NOMO-1 treated with DMSO at 0.1 percent for 48 hours (cell line): ENCODE results near the gene TTLL10.

Experiments used
- DNase-seq: peaks from one replicate; lab custom pipeline; 2025; ENCODE audit not compliant: unreplicated experiment; lab: John Stamatoyannopoulos, UW

The TTLL10 gene

DNA sequence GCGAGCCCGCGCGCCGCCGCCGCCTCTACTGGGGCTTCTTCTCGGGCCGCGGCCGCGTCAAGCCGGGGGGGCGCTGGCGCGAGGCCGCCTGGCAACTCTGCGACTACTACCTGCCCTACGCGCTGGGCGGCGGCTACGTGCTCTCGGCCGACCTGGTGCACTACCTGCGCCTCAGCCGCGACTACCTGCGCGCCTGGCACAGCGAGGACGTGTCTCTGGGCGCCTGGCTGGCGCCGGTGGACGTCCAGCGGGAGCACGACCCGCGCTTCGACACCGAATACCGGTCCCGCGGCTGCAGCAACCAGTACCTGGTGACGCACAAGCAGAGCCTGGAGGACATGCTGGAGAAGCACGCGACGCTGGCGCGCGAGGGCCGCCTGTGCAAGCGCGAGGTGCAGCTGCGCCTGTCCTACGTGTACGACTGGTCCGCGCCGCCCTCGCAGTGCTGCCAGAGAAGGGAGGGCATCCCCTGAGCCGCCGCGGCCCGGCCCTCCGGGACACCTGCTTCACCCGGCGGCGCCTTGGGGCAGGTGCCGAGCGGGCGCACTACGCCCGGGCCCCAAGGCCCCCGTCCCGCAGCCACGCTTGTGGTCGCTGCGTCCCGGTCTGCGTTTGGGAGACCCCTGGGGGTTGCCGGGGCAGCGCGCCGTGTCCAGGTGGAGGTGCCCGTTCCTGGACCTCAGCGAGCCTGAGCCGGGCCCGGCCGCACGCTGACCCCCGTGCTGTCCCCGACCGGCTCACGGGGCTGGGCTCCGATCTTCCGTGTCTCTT is 59.3 kb downstream of the TTLL10 start:
- no peak for DNase-seq

GRCh38 chr1:1233567-1233892 is 59.9 kb downstream of the TTLL10 start:
- DNase-seq: no peak

GRCh38 chr1:1234180-1234808 is 60.6 kb downstream of the TTLL10 start:
- DNase-seq: no peak

GRCh38 chr1:1235016-1235744 is 61.5 kb downstream of the TTLL10 start:
- DNase-seq: no peak

- no peak for DNase-seq
Measured at GRCh38 chr1:1236176-1236763, 62.6 kb downstream of the TTLL10 start.

GRCh38 chr1:1236945-1237873 is 63.5 kb downstream of the TTLL10 start:
- DNase-seq: no peak

DNA sequence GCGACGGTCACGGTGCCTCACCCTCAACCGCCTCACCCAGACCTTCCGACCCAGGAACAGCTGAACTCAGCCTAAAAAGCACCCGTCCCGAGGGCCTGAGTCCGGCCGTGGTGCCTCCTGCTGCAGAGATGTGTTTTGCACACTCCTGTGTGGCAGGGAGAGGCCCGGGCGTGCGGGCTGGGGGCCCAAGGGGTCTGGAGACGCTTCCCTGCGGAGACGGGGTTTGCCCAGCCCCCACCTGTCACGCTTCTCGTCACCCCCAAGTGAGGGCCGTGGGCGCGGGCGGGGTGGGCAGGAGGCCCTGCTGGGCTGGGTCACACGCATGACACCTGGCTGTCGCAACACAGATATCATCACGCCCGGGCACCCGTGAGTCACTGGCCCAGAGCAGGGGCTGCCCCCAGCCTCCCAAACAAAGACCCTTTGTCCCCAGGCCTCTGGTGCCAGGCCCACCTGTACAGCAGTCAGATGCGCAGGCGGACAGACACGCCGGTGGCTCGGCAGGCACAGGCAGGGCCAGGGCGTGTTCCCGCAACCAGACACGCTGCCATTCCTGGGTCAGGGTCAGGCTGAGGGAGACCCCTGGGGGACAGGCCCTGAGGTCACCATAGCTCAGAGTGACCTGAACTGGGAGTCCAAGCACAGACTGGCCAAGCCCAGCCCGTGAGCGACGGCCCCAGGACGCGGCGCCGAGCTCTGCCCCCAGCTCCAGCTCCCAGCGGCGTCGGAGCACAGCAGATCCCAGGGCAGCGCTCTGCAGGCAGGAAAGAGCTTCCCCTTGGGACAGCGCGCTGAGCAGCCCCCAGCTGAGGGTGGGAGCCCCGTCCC is 64.4 kb downstream of the TTLL10 start:
- no peak for DNase-seq

DNA sequence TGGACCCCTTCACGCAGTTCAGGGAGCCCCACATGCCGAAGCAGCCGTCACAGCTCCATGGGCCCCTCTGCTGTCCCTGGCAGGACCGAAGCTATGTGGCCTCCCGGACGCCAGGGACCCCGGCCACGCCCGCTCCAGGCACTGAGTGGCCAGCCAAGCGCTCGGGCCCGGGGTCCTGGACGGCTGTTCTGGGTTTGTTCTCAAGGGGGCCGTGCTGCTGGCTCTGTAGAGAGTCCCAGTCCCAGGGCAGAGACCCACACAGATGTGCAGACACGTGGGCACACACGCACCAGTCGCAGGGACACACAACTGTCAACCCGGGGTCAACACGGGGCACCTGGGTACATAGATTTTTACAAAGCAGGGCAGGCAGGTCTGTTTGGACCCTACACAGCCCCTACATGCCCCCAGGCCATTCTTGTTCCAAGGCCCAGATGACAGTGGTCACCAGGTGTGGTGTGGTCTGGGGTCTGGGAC is 65.1 kb downstream of the TTLL10 start:
- DNase-seq: no peak

GRCh38 chr1:1239227-1239613 is 65.5 kb downstream of the TTLL10 start:
- DNase-seq: no peak

- DNase-seq: no peak
Measured at GRCh38 chr1:1239614-1240347, 66.1 kb downstream of the TTLL10 start.

DNA sequence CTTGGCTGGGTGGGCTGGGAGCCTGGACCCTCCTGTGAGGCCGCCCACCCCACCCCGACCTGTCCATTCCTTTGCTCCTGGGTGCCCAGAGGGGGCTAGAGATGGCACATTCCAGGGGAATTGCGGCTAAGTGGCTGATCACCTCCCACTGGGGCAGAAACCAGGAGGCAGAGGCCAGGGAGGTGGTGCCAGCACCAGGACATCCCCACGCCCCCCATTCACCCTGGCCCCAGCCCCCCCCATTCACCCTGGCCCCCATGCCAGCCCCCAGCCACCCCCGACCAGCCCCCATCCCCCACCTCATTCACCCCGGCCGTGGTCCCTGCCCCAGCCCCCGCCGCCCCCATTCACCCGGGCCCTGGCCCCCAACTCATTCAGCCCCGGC is 66.7 kb downstream of the TTLL10 start:
- no peak for DNase-seq

GRCh38 chr1:1240822-1241587 is 67.3 kb downstream of the TTLL10 start:
- DNase-seq: no peak

GRCh38 chr1:1241588-1242219 is 68.0 kb downstream of the TTLL10 start:
- DNase-seq: no peak

GRCh38 chr1:1242461-1243265 is 69.0 kb downstream of the TTLL10 start:
- no peak for DNase-seq

- DNase-seq: no peak
Measured at GRCh38 chr1:1243266-1243660, 69.6 kb downstream of the TTLL10 start.

DNA sequence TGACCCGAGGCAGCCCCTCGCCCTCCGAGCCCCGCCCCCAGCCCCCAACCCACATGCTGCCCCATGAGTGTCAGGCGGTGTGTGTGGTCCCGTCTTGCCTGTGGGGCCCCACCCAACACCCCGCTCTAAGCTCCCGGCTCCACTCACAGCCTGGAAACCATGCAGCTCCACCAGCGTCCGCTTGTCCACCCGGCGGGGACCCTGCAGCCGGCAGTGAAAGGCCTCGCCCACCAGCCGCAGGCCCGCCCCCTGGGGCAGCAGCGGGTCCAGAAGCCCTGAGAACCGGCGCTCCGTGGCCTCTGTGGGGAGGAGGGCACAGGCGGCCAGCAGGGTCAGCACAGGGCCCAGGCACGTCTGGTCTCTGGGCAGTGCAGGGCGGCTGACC is 70.1 kb downstream of the TTLL10 start:
- no peak for DNase-seq

GRCh38 chr1:1244192-1244811 is 70.6 kb downstream of the TTLL10 start:
- no peak for DNase-seq
